OCI-LY1 (cell line): ENCODE measurements around the gene COL20A1.

Source experiments
- CTCF ChIP-seq: fragments of 200-600 bp; sonication (generic), shearing (Covaris generic); IDR thresholded peaks from 2 replicates; pipeline ENCODE4 v1.5.1; 2017; ENCODE audit warnings: mild to moderate bottlenecking, antibody characterized with exemption, low read length, moderate library complexity, mixed read lengths
- EZH2 ChIP-seq: fragments of 200-600 bp; sonication (generic), shearing (Covaris generic); IDR thresholded peaks from 2 replicates; pipeline ENCODE4 v1.8.0; 2017; ENCODE audit warnings: borderline replicate concordance, mixed run types, mild to moderate bottlenecking, antibody characterized with exemption, low read length, moderate library complexity, mixed read lengths

- no peak for TF ChIP-seq CTCF
- no peak for TF ChIP-seq EZH2
These were observed 23.5 kb downstream of the COL20A1 start for GRCh38 chr20:63316502-63316921.
